Activated naive CD8-positive, alpha-beta T cell treated with anti-CD3 and anti-CD28 coated beads for 36 hours (primary cell): ENCODE measurements around the gene PVR. TPM values are rescaled to one million over a fixed set of nuclear protein-coding genes. Genes with fewer than 3 reads are reported as not detected.
"Not testable (repeated sequence)": the region's sequence is repeated elsewhere in the genome, so short reads cannot be mapped to it uniquely, and the experiment has no call there.

Experiments used
- DNase-seq: peaks from one replicate; pipeline ENCODE4 v3.0.0; 2021
- H3K27ac Mint-ChIP-seq: one replicate; pipeline ENCODE4 v1.8.0; 2022; ENCODE audit warnings: mild to moderate bottlenecking, moderate library complexity, mixed read lengths
- H3K27me3 Mint-ChIP-seq: one replicate; pipeline ENCODE4 v1.8.0; 2022; ENCODE audit warnings: mild to moderate bottlenecking, mixed read lengths
- H3K36me3 Mint-ChIP-seq: one replicate; pipeline ENCODE4 v1.8.0; 2021; ENCODE audit warnings: mild to moderate bottlenecking, mixed read lengths
- H3K4me1 Mint-ChIP-seq: one replicate; pipeline ENCODE4 v1.8.0; 2021; ENCODE audit warnings: mixed read lengths
- H3K4me3 Mint-ChIP-seq: one replicate; pipeline ENCODE4 v1.8.0; 2022; ENCODE audit warnings: mild to moderate bottlenecking, moderate library complexity, mixed read lengths
- H3K9me3 Mint-ChIP-seq: one replicate; pipeline ENCODE4 v1.8.0; 2022; ENCODE audit warnings: mixed read lengths
- total RNA-seq, 2 experiments: library from RNA; stranded (reverse); gene quantifications; one replicate each; pipeline ENCODE4 v1.2.3, GENCODE V29; 2021

The PVR gene
- total RNA-seq, 2 experiments from 2014 or later: 14.5 TPM

DNA sequence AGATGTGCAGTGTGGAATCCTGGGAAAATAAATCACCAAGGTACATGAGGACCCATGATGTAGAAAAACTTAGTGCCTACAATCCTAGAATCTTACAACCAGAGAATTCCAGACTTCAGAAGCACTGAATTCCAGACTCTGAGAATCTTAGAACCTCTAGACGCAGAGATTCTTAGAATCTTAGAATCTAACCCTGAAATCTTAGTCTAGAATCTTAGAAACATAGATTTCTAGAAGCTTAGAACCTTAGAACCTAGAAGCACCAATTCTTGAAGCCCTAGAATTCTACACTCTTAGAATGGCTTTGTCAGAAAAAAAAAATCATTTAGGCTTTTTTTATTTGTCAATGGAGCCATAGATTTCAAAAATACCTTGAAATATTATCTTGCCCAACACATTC lies 61.3 kb downstream of the PVR start:
- Mint-ChIP-seq H3K27ac (no peak overlapping the region), H3K36me3 (no peaks in the 10 kb centered on the region), H3K9me3 (no peaks in the 10 kb centered on the region), H3K27me3 (peaks cover 3% of the 10 kb centered on the region), H3K4me3 (no peak overlapping the region), H3K4me1 (no peaks in the 10 kb centered on the region)
- DNase-seq: no peak

DNA sequence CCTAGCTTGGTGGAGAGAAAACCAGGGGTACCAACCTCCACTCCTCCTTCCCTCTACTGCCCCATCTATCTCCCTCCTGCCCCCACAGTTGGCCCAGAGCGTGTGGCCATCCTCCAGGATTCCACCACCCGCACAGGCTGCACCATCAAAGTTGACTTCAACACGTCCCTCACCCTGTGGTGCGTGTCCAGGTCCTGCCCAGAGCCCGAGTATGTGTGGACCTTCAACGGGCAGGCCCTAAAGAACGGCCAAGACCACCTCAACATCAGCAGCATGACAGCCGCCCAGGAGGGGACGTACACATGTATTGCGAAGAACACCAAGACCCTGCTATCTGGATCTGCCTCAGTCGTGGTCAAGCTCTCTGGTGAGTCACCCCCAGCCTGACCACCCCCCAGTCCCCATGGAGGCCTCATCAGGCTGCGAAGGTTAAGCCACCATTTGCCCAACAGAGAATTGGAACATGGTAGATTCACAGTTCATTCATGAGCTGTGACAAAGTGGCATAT lies 61.8 kb downstream of the PVR start:
- Mint-ChIP-seq H3K9me3 (no peaks in the 10 kb centered on the region), H3K4me1 (peaks cover 2% of the 10 kb centered on the region), H3K27ac (no peak overlapping the region), H3K27me3 (peaks cover 3% of the 10 kb centered on the region), H3K4me3 (no peak overlapping the region), H3K36me3 (no peaks in the 10 kb centered on the region)
- DNase-seq: no peak

DNA sequence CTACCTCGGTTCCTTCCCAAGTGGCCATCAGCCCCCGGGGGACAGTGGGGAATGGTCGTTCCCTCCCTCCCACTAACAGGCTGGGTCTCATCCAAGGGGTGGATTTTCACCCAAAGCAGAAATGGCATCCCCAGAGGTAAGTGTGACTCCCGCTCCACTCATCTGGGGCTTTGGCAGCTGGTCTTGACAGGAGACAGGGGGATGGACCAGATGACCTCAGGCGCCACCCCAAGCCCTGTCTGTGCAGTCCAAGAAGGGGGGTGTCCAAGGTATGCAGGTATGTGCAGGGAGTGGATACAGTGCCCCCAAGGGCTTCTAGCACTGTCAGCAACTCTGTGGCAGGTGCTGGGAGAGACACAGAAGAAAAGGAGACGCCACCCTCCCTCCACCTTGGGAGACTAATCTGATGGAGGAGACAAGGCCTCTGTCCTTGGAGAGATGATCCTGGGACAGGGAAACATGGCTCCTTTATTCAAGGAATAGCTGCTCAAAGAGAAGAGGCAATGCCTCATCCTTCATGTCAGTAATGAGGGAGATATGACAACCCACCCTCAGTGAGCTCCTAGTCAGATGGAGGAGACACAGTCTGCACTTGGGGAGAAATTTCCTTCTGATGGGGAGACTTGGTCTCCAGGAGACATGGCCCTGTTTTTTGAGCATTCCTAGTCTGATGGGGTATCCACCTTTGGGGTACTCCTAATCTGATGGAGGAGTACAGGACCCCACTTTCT lies 63.0 kb downstream of the PVR start:
- no peak for DNase-seq
- Mint-ChIP-seq H3K4me1 (peaks cover 6% of the 10 kb centered on the region), H3K27ac (no peak overlapping the region), H3K4me3 (no peak overlapping the region), H3K27me3 (peaks cover 3% of the 10 kb centered on the region), H3K36me3 (no peaks in the 10 kb centered on the region), H3K9me3 (no peaks in the 10 kb centered on the region)

DNA sequence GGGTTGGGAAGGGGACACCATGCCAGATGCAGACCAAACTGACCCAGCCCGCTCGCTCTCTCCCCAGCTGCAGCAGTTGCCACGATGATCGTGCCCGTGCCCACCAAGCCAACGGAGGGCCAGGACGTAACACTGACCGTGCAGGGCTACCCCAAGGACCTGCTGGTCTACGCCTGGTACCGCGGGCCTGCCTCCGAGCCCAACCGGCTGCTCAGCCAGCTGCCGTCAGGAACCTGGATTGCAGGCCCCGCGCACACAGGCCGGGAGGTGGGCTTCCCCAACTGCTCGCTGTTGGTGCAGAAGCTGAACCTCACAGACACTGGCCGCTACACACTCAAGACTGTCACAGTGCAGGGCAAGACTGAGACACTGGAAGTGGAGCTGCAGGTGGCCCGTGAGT lies 64.1 kb downstream of the PVR start:
- H3K27me3 Mint-ChIP-seq: peaks cover 3% of the 10 kb centered on the region
- H3K9me3 Mint-ChIP-seq: no peaks in the 10 kb centered on the region
- H3K4me1 Mint-ChIP-seq: peaks cover 6% of the 10 kb centered on the region
- no peak overlapping the region for H3K4me3 Mint-ChIP-seq
- no peak overlapping the region for H3K27ac Mint-ChIP-seq
- H3K36me3 Mint-ChIP-seq: no peaks in the 10 kb centered on the region
- no peak for DNase-seq

DNA sequence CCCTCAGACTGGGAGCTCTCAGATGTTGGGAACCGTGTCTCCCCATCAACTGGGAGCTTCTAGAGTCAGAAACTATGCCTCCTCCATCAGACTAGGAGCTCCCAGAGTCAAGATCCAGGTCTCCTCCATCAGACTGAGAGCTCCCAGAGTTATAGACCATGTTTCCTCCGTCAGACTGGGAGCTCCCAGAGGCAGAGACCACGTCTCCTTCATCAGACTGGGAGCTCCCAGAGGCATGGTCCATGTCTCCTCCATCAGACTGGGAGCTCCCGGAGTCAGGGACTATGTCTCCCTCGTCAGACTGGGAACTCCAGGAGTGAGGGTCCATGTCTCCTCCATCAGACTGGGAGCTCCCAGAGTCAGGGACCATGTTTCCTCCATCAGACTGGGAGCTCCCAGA lies 65.2 kb downstream of the PVR start:
- Mint-ChIP-seq H3K9me3 (no peaks in the 10 kb centered on the region), H3K4me3 (no peak overlapping the region), H3K27ac (no peak overlapping the region)

DNA sequence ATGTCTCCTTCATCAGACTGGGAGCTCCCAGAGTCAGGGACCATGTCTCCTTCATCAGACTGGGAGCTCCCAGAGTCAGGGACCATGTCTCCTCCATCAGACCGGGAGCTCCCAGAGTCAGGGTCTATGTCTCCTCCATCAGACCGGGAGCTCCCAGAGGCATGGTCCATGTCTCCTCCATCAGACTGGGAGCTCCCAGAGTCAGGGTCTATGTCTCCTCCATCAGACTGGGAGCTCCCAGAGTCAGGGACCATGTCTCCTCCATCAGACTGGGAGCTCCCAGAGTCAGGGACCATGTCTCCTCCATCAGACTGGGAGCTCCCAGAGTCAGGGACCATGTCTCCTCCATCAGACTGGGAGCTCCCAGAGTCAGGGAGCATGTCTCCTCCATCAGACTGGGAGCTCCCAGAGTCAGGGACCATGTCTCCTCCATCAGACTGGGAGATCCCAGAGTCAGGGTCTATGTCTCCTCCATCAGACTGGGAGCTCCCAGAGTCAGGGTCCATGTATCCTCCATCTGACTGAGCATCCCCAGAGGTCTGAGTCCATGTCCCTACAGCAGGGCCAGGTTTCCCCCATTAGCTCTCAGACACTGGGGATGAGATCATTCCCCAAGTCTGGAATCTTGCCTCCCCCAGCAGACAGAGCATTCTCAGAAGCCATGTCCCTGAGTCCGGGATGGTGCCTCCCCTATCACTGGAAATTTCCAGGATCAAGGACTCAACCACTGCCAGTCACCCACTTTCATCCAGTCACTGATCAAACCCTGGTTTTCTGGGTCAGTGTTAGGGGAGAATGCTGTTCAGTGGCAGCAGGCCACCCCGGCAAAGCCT lies 65.9 kb downstream of the PVR start:
- H3K9me3 Mint-ChIP-seq, H3K4me3 Mint-ChIP-seq, H3K27me3 Mint-ChIP-seq, DNase-seq, H3K36me3 Mint-ChIP-seq, H3K4me1 Mint-ChIP-seq, H3K27ac Mint-ChIP-seq: not testable (repeated sequence)

More for the DNA sequence above, 65.2 kb downstream of the PVR start:
- peaks cover 3% of the 10 kb centered on the region for H3K27me3 Mint-ChIP-seq
- DNase-seq: no peak
- peaks cover 6% of the 10 kb centered on the region for H3K4me1 Mint-ChIP-seq
- no peaks in the 10 kb centered on the region for H3K36me3 Mint-ChIP-seq

DNA sequence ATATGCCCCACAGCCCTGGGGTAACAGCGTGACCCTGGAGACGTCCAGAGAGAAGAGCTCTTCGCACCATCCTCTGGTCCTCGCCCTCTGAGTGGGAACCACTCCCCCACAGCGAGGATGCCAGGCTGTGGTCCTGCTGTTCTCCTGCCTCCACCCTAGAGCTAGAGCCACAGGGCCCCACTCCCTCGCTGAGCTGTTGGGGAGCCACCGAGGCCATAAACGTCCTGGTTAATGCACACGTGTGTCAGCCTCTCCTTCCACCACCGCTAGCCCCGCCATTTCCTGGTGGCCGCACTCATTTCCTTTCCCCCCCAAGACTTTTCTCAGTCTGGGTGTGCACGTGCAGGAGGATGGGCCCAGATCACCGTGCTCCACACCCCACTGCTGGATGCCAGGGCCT lies 66.8 kb downstream of the PVR start:
- H3K36me3 Mint-ChIP-seq: peaks cover 2% of the 10 kb centered on the region
- no peak for DNase-seq
- no peaks in the 10 kb centered on the region for H3K27me3 Mint-ChIP-seq
- no peak overlapping the region for H3K27ac Mint-ChIP-seq
- peaks cover 6% of the 10 kb centered on the region for H3K4me1 Mint-ChIP-seq
- peaks cover 11% of the 10 kb centered on the region for H3K9me3 Mint-ChIP-seq
- H3K4me3 Mint-ChIP-seq: no peak overlapping the region

DNA sequence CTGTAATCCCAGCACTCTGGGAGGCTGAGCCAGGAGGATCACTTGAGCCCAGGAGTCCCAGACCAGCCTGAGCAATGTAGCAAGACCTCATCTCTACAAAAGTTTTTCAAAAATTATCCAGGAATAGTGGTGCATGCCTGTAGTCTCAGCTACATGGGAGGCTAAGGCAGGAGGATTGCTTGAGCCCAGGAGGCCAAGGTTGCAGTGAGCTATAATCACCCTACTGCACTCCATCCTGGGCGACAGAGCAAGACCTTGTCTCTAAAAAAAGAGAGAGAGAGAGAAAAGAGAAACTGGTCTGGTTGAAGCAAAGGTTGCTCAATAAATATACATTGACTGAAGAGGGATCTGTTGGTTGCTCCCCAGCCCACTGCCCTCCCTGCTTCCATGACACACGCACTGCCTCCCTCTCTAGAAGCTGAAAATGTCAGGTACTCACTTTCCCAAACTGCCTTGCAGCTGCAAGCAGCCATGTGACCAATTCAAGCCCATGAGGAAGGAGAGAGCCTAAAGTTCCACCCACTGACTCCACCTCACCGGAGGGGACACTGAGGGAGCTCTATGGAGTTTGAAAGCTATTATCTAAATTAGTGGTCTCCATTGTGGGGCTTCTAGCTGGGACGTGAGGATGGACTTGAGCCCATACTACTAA lies 69.3 kb downstream of the PVR start:
- peaks cover 6% of the 10 kb centered on the region for H3K4me1 Mint-ChIP-seq
- H3K4me3 Mint-ChIP-seq: no peak overlapping the region
- H3K9me3 Mint-ChIP-seq: peaks cover 14% of the 10 kb centered on the region
- DNase-seq: no peak
- no peaks in the 10 kb centered on the region for H3K27me3 Mint-ChIP-seq
- H3K27ac Mint-ChIP-seq: no peak overlapping the region
- peaks cover 2% of the 10 kb centered on the region for H3K36me3 Mint-ChIP-seq

Other genes with a start within 250 kb of the PVR start
- gene ZNF285, start 242.3 kb upstream of the PVR start, total RNA-seq: 1 to 10 TPM; 1.8 to 2.4 TPM
- gene ZNF229, start 195.4 kb upstream of the PVR start, total RNA-seq: 1 to 10 TPM; 3.0 to 4.5 TPM
- gene ZNF180, start 143.4 kb upstream of the PVR start, total RNA-seq: 10 to 100 TPM in 1 of 2 experiments, 1 to 10 TPM in 1; 9.9 to 10.2 TPM
- not detected for gene CEACAM20, start 114.2 kb upstream of the PVR start, total RNA-seq
- gene IGSF23, start 30.3 kb upstream of the PVR start, total RNA-seq: not detected
- 1 to 10 TPM in 1 of 2 experiments, under 1 TPM in 1; 0.62 to 1.4 TPM for gene CEACAM19, start 27.6 kb downstream of the PVR start, total RNA-seq
- not detected for gene CEACAM16, start 55.2 kb downstream of the PVR start, total RNA-seq
- 10 to 100 TPM; 19.0 to 23.8 TPM for gene BCL3, start 104.8 kb downstream of the PVR start, total RNA-seq
- gene CBLC, start 134.0 kb downstream of the PVR start, total RNA-seq: not detected
- not detected for gene BCAM, start 165.2 kb downstream of the PVR start, total RNA-seq
- gene NECTIN2, start 202.4 kb downstream of the PVR start, total RNA-seq: under 1 TPM; 0.43 to 0.60 TPM
- gene TOMM40, start 247.3 kb downstream of the PVR start, total RNA-seq: 100 to 1,000 TPM; 235 to 236 TPM